ENCODE data around the gene EMC1.
"Not testable (repeated sequence)": the region's sequence is repeated elsewhere in the genome, so short reads cannot be mapped to it uniquely, and the experiment has no call there.

Gene EMC1

DNA sequence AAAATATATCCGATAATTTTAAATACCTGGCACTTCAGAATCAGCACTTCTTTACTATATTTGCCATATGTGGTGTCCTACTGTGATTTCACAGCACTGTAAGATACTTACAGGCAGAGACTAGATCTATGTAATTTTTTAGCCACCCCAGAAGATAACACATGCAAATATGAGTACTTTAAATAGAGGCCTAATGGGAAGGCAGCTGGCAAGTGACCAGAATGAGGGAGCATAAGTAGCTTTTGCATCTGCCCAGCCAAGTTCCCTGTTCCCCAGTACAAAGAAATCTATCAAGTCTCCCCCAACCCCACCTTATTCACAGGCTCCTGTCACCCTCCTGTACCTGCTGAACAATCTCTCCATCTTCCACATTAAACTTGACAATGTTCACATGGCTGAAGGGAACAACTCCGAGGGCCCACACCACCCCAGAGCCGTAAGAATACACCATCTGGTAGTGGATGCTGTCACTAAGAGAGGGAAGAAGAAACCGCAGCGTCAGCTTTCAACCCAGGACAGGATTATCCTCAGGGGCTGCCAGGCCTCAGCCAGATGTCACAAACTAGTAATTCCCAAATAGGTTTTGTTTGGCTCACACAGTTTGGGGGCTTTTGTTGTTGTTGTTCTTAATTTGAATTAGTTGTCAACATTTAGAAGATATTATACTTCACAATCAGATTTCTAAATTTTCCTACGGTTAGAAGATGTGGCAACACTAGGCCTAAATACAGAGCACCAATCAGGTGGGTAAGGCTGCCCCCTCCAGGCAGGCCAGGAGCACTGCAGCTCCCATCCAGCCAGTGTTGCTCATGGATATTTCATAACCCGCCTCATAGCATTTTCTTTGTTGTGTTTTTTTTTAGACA is 10.4 kb downstream of the EMC1 start:
- TF ChIP-seq ZNF274 (IDR thresholded peaks at IDR 0.05; ENCODE audit: low read depth, low read length) = no peak

DNA sequence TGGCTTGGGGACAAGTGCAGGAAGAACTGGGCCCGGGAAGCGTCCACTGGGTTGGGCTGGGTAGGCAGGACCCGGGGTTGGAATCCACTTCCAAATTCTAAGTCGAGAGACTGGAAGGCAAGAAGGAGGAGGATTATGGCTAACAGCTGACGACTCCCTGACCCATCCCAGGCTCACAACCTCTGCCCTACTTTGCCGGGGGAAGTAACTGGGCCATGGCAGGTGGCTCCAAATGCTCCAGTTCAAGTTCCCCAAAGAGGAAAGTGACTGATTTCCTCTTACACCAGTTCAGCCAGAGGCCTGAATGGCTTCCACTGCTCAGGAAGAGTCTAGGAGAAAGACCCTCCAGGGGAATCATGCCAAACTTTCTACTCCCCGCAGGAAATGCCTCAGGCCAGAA is 11.4 kb downstream of the EMC1 start:
- H3K4me3 ChIP-seq (ENCODE audit: low read length) = no peak overlapping the region
- TF ChIP-seq ZNF274 (IDR thresholded peaks at IDR 0.05; ENCODE audit: low read depth, low read length) = no peak

More for the DNA sequence above, 10.4 kb downstream of the EMC1 start:
- H3K4me3 ChIP-seq (ENCODE audit: low read length) = no peak overlapping the region

DNA sequence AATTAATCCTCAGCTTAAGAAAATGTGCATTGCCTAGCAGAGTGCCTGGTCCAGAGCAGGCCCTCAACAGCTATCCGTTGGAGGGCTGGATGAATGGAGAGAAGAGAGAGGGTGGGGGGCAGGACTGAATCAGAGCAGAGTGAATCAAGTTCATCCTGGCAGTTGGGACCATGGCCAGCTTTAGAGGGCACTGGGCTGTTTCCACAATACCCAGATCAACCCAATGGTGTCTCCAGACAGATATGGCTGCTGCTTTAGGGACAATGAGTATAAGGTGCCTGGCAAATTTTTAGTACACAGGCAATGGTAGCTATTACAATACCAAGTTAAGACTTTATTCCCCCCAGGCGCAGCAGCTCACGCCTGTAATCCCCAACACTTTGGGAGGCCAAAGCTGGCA is 17.1 kb downstream of the EMC1 start:
- no peak for TF ChIP-seq ZNF274 (IDR thresholded peaks at IDR 0.05; ENCODE audit: low read depth, low read length)
- no peak overlapping the region for H3K4me3 ChIP-seq (ENCODE audit: low read length)

DNA sequence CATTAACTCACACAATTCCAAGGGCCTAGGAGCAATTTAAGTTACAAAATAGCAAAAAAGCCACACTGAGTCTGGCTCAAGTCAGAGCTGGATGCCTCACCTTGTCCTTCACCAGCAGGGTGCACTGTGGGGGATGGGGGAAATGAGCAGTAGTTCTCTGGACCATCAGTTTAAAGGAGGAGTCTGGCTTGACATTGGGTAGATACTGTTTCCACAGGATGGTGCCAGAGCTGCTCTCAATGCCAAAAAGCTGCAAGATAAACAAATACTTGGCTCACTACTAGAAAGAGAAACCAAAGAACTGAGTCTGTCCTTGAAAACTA is 18.8 kb downstream of the EMC1 start:
- no peak overlapping the region for H3K4me3 ChIP-seq (ENCODE audit: low read length)
- no peak for TF ChIP-seq ZNF274 (IDR thresholded peaks at IDR 0.05; ENCODE audit: low read depth, low read length)

DNA sequence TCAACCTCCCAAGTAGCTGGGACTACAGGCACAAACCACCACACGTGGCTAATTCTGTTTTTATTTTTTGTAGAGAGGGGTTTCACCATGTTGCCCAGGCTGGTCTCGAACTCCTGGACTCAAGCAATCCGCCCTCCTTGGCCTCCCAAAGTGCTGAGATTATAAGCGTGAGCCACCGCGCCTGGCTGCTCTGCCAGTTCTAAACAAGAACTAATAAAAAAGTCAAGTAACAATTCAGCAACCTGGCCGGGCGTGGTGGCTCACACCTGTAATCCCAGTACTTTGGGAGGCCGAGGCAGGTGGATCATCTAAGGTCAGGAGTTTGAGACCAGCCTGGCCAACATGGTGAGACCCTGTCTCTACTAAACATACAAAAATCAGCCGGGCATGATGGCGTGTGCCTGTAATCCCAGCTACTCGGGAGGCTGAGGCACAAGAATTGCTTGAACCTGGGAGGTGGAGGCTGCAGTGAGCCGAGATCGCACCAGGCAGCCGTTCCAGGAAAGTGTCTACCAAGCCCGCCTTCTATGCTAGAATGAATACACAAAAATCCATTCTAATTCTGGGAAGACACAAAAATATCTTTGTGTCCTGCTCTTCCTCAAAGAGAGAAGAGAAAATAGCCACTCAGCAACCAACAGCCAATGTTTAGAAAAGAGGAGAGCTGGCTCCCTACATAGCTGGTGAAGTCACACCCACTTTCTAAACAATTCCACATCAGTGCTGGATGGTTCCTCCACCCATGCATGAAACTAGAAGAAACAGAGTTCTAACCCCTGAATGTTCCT is 19.4 kb downstream of the EMC1 start:
- H3K4me3 ChIP-seq (ENCODE audit: low read length) = not testable (repeated sequence)

DNA sequence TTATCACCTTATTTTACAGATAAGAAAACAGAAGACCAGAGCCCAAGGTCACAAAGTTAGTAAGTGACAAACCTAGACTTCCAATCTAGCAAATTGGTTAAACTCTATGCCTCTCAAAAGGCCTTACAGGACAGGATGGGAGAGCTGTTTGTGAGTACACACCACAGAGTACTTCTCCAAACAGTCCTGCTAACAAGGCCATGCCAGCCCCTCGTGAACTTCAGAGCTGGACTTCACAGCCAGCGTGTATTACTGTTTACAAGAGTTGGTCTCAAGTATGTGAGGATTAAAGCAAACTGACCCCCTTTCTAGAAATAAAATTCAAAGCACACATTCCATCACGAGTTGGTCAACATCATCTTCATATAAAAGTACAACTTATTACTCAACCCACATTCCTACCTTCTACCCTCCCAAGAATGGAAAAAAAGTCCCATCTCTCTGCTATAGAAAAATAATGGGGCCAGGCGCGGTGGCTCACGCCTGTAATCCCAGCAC is 21.4 kb downstream of the EMC1 start:
- TF ChIP-seq ZNF274 (IDR thresholded peaks at IDR 0.05; ENCODE audit: low read depth, low read length) = no peak

DNA sequence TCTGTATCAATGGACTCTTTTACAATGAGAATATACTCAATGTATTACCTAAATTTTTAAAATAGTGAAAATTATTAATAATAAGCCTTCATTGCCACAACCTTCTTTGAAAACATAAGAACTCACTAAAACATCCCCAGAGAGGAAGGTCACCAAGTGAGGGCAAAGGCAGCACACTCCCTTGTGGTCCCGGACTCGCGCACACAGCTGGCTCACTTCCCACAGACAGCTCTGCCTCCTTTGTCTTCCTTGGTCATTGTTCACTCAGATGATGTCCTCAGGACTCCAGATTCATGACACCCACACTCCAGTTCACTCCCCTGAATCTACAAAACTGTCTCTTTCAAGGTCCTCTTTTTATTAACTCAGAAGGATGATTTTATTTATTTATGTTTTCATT is 22.1 kb downstream of the EMC1 start:
- no peak overlapping the region for H3K4me3 ChIP-seq (ENCODE audit: low read length)
- no peak for TF ChIP-seq ZNF274 (IDR thresholded peaks at IDR 0.05; ENCODE audit: low read depth, low read length)

More for the DNA sequence above, 21.4 kb downstream of the EMC1 start:
- no peak overlapping the region for H3K4me3 ChIP-seq (ENCODE audit: low read length)

DNA sequence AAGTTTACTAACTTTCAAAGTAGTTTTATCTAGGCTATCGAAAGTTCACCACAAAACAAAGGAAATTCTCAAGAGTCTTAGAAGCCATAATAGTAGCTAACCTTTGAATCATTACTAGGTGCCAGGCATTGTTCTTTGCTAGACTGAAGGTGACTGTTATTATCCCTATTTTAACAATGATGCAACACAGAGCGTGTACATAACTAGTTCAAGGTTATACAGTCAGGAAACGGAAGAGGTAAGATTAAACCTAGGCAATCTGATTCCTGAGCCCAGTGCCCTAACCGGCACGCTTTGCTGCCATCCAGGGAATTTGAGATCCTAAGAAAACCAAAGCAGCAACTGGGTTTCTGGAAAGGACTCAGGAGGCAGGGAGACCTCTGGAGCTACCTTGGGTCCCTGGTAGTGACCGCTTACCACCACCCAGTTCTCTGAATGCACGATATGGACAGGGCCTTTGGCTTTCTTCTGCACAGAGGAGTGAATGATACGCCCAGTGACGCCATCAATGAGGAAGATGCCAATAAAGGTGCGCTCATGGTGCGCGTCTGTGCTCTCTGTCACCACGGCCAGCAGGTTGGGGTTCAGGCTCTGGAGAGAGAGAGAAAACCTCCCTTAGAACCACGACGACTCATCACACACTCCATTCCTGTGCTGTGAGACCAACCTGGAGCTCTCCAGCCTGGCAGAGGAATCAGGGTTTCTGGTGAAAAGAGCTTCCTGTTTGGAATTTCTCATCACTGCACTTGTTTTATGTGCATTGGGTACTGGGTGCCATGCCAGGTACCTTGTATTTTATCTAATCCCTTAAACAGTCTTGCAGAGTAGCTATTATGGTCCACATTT is 28.1 kb downstream of the EMC1 start:
- no peak for TF ChIP-seq ZNF274 (IDR thresholded peaks at IDR 0.05; ENCODE audit: low read depth, low read length)
- H3K4me3 ChIP-seq (ENCODE audit: low read length) = no peak overlapping the region

DNA sequence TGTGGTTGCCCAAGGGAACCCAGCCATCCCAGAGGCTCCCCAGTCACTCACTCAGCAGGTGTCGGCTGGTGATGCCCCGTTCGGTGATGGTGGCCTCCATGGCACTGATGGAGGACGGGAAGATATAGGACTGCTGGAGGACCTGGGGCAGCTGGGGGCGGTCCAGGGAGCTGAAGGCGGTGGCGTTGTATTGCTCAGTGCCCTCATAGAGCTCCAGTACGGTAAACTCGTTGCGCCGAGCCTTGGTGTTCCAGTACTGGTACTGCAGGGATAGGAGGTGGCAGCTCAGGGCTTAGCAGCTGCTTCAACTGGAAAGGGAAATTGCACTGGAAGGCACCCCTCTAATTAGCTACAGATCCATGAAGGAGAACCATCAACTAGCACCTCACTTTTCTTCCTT is 28.8 kb downstream of the EMC1 start:
- no peak overlapping the region for H3K4me3 ChIP-seq (ENCODE audit: low read length)
- no peak for TF ChIP-seq ZNF274 (IDR thresholded peaks at IDR 0.05; ENCODE audit: low read depth, low read length)

DNA sequence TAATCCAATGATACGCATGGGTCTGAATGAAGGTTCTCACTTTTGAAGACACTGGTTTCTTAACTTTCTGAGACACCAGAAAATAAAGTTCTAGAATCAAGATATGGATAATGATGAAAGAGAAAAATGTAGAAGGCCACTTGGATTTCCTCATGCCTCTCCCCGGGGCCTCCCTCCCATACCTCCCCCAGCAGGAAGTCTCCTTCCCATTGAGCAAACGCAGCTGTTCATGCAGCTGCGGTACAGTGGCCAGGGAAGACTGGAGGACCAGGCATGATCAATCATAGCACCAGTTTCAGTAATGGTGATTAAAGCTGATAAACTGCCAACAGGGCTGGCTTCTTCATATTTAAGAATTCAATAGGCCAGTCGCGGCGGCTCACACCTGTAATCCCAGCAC is 30.3 kb downstream of the EMC1 start:
- no peak overlapping the region for H3K4me3 ChIP-seq (ENCODE audit: low read length)
- TF ChIP-seq ZNF274 (IDR thresholded peaks at IDR 0.05; ENCODE audit: low read depth, low read length) = no peak

DNA sequence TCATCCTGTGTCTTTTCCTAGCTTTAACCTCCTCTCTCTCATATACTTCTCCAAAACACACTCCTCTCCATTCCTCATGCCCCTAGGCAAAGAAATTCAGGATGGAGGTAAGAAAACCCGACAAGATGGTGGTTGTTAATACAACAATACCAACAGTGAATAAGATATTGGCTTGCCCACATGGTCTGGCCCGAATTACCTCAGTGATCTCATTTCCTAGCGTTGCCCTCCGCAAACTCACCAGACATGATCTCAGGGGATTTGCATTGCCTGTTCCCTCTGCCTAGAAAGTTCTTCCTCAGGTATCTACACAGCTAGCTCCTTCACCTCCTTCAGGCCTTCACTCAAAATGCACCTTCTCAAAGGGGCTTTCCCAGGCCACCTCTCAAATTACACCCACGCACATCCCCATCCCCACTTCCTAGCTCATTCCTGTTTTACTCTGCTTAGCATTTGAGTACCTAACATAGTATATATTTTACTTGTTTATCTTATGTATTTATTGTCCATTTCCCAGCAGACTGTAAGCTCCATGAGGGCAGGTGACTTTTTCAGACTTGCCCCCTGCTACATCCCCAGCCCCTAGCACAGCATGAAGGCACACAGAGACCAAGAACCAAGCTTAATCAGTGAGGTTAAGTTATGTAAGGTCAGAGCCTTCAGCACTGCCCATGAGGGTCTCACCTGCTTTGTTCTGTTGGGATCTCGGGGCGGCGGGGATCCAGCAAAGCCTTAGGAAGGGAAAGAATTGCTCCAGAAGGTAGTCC is 31.1 kb downstream of the EMC1 start:
- no peak for TF ChIP-seq ZNF274 (IDR thresholded peaks at IDR 0.05; ENCODE audit: low read depth, low read length)
- H3K4me3 ChIP-seq (ENCODE audit: low read length) = no peak overlapping the region

DNA sequence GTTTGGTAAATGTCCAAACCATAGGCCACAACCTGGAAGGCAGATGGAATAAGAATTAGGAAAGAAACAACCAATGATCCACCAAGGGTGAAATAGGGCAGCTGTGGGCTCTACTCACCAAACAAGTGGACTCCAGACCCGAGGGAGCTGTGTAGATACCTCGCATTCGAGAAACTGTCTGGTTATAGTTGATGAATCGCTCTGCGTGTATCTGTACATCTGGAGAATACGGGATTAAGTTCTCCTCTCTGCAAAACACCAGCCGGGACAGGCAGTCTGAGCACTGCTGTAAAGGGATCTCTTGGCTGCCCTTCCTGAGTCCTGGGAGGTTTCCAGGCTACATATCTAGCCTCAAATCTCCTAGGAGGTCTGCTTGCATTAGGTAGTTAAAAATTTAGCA is 31.9 kb downstream of the EMC1 start:
- TF ChIP-seq ZNF274 (IDR thresholded peaks at IDR 0.05; ENCODE audit: low read depth, low read length) = no peak
- no peak overlapping the region for H3K4me3 ChIP-seq (ENCODE audit: low read length)

DNA sequence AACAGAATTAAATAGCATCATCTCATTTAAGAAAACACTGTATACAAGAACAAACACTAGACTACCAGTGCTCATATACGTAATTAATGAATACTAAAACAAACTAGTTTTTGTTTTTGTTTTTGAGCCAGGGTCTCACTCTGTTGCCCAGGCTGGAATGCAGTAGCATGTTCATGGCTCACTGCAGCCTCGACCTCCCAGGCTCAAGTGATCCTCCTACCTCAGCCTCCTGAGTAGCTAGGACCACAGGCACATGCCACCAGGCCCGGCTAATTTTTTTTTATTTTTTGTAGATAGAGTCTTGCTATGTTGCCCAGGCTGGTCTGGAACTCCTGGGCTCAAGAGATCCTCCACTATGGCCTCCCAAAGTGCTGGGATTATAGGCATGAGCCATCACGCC is 34.7 kb downstream of the EMC1 start:
- H3K4me3 ChIP-seq (ENCODE audit: low read length) = not testable (repeated sequence)

DNA sequence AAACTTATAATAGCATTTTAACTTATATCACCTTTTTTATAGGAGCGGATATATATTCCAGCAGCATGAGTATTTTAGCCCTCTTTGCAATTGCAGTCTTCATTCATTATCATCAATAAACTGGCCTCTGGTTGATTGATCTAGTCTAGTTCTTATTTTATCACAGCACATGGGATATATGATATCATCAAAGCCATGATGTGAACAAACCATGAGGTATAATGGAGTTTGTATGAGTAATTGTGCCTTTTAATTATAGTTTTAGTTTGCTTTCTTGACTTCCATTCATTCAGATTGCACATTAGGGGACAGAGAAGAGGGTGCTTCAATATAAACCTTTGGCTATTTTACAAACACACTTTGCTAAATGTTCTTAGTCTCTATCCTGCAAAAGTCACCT is 37.7 kb downstream of the EMC1 start:
- no peak overlapping the region for H3K4me3 ChIP-seq (ENCODE audit: low read length)
- TF ChIP-seq ZNF274 (IDR thresholded peaks at IDR 0.05; ENCODE audit: low read depth, low read length) = no peak

All from GM08714 (cell line).